HG03520 (cell line): ENCODE measurements around the gene UTS2.

Experiments
- ATAC-seq: cut with Tn5 transposase; IDR thresholded peaks from one replicate; pipeline ENCODE4 v1.9.1; 2021; ENCODE audit warnings: mild to moderate bottlenecking, moderate library complexity; ENCODE audit not compliant: unreplicated experiment

UTS2 gene

GRCh38 chr1:7863756-7864328 lies 11.0 kb upstream of the UTS2 start:
- no peak for ATAC-seq

GRCh38 chr1:7862211-7863060 lies 9.6 kb upstream of the UTS2 start:
- ATAC-seq: no peak

GRCh38 chr1:7861452-7861851 lies 8.6 kb upstream of the UTS2 start:
- no peak for ATAC-seq

- no peak for ATAC-seq
These were observed 7.3 kb upstream of the UTS2 start for GRCh38 chr1:7860130-7860529.

GRCh38 chr1:7859406-7859805 lies 6.5 kb upstream of the UTS2 start:
- ATAC-seq: no peak

- no peak for ATAC-seq
These were observed 5.1 kb upstream of the UTS2 start for GRCh38 chr1:7857985-7858384.

GRCh38 chr1:7857000-7857399 lies 4.1 kb upstream of the UTS2 start:
- no peak for ATAC-seq

GRCh38 chr1:7856345-7856744 lies 3.5 kb upstream of the UTS2 start:
- no peak for ATAC-seq

GRCh38 chr1:7853684-7854026 lies 790 bp upstream of the UTS2 start:
- no peak for ATAC-seq

- no peak for ATAC-seq
These were observed 2.1 kb downstream of the UTS2 start for GRCh38 chr1:7850786-7851185.

GRCh38 chr1:7847599-7847998 lies 5.3 kb downstream of the UTS2 start:
- no peak for ATAC-seq

- no peak for ATAC-seq
These were observed 6.2 kb downstream of the UTS2 start for GRCh38 chr1:7846656-7847055.

GRCh38 chr1:7845761-7846160 lies 7.1 kb downstream of the UTS2 start:
- no peak for ATAC-seq

GRCh38 chr1:7842517-7842916 lies 10.3 kb downstream of the UTS2 start:
- ATAC-seq: no peak

GRCh38 chr1:7839526-7839925 lies 13.3 kb downstream of the UTS2 start:
- ATAC-seq: no peak

GRCh38 chr1:7838714-7839113 lies 14.2 kb downstream of the UTS2 start:
- ATAC-seq: no peak

- no peak for ATAC-seq
These were observed 19.8 kb downstream of the UTS2 start for GRCh38 chr1:7833035-7833434.

- no peak for ATAC-seq
These were observed 21.4 kb downstream of the UTS2 start for GRCh38 chr1:7831458-7831857.

- ATAC-seq: no peak
These were observed 25.5 kb downstream of the UTS2 start for GRCh38 chr1:7827126-7827955.

GRCh38 chr1:7826363-7826762 lies 26.5 kb downstream of the UTS2 start:
- no peak for ATAC-seq

- ATAC-seq: no peak
These were observed 28.2 kb downstream of the UTS2 start for GRCh38 chr1:7824701-7825100.

GRCh38 chr1:7821282-7821681 lies 31.6 kb downstream of the UTS2 start:
- ATAC-seq: no peak
